Activated CD8-positive, alpha-beta T cell treated with anti-CD3 and anti-CD28 coated beads, Interleukin-2, amount 10 ng/mL, durations not matched to agents 7 days and 5 days (primary cell): ENCODE measurements around the gene IL12A. TPM values are rescaled to one million over a fixed set of nuclear protein-coding genes. Genes with fewer than 3 reads are reported as not detected.

Experiments
- ATAC-seq: fragments of 150-1000 bp; cut with Tn5 transposase; one replicate; pipeline ENCODE4 v1.10.0; 2021; ENCODE audit warnings: moderate library complexity
- CTCF ChIA-PET: fragments of 350-600 bp; sonication (Branson Sonifier 250); formaldehyde crosslinking; loops from one replicate; lab custom pipeline; 2021; ENCODE audit warnings: antibody characterized with exemption; lab: Charles Lee
- POLR2A ChIA-PET: fragments of 350-600 bp; sonication (Branson Sonifier 250); formaldehyde crosslinking; loops from one replicate; lab custom pipeline; 2021; ENCODE audit warnings: antibody characterized with exemption; lab: Charles Lee
- DNase-seq: peaks from one replicate; pipeline ENCODE4 v3.0.0-alpha.2; 2020
- H3K27ac Mint-ChIP-seq: one replicate; pipeline ENCODE4 v1.8.0; 2021; ENCODE audit warnings: mild to moderate bottlenecking, mixed read lengths
- H3K27me3 Mint-ChIP-seq: one replicate; pipeline ENCODE4 v1.8.0; 2021; ENCODE audit warnings: low read depth, mixed read lengths
- H3K36me3 Mint-ChIP-seq: one replicate; pipeline ENCODE4 v1.8.0; 2021; ENCODE audit warnings: low read depth, mixed read lengths
- H3K4me1 Mint-ChIP-seq: one replicate; pipeline ENCODE4 v1.8.0; 2021; ENCODE audit warnings: low read depth, mixed read lengths
- H3K4me3 Mint-ChIP-seq: one replicate; pipeline ENCODE4 v1.8.0; 2021; ENCODE audit warnings: mild to moderate bottlenecking, mixed read lengths
- H3K9me3 Mint-ChIP-seq: one replicate; pipeline ENCODE4 v1.8.0; 2022; ENCODE audit warnings: mixed read lengths; ENCODE audit not compliant: insufficient read depth
- total RNA-seq, 2 experiments: library from RNA; stranded (reverse); gene quantifications; one replicate each; pipeline ENCODE4 v1.2.3, GENCODE V29; 2021

IL12A gene
- total RNA-seq, 2 experiments from 2014 or later = not detected

DNA sequence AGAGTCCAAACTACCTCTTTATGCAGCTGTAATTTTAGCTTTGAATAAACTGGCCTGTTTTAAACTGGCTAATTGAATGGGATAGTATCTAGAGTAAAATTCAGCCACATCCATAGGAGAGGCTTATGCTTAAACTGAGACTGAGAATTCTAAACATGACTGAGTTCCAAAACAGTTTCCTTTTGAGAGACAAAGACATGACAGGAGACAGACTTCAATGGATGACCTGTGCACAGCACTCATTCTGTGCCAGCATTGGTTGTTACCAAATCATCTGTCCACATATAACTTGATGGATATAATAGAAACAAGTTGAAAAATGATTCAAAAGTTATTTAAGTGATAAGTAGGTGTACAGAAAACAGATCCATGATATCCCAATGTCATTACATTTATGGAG lies 20.9 kb downstream of the IL12A start:
- H3K27me3 Mint-ChIP-seq = no peaks in the 10 kb centered on the region
- no peak for DNase-seq
- peaks cover 8% of the 10 kb centered on the region for H3K4me1 Mint-ChIP-seq
- ChIA-PET POLR2A (interaction anchor here (0.5 kb wide), 1 partner anchor 472 kb away, joined by 3 read pairs; no protein-coding TSS in a partner anchor), CTCF (interaction anchor here (0.8 kb wide), 1 partner anchor 21 kb away, joined by 4 read pairs; the partner anchor contains the start of gene IL12A)
- H3K27ac Mint-ChIP-seq = no peak overlapping the region
- H3K36me3 Mint-ChIP-seq = no peaks in the 10 kb centered on the region
- H3K9me3 Mint-ChIP-seq = no peaks in the 10 kb centered on the region
- ATAC-seq = no peak
- no peak overlapping the region for H3K4me3 Mint-ChIP-seq

DNA sequence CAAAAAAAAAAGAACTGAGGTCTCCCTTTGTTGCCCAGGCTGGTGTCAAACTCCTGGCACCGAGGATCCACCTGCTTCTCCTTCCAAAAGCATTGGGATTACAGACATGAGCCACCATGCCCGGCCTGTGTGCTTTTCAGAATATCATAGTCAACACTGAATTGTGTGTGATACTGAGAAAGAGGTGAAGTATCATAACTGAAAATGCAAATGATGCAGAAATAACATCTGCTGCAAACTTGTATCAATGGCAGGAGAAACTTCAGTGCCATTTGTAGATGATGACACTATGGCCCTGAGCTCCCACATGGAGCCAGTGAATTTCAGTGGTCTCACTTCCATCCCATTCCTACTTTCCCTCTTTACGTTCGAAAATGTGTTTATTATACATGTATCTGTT lies 21.9 kb downstream of the IL12A start:
- DNase-seq = no peak
- H3K27ac Mint-ChIP-seq = no peak overlapping the region
- H3K4me3 Mint-ChIP-seq = no peak overlapping the region
- H3K9me3 Mint-ChIP-seq = no peaks in the 10 kb centered on the region
- no peak for ATAC-seq
- ChIA-PET POLR2A (no interaction called here), CTCF (interaction anchor here (2.0 kb wide), 1 partner anchor 22 kb away, joined by 13 read pairs; the partner anchor contains the start of gene IL12A)
- H3K4me1 Mint-ChIP-seq = peaks cover 8% of the 10 kb centered on the region
- no peaks in the 10 kb centered on the region for H3K36me3 Mint-ChIP-seq
- H3K27me3 Mint-ChIP-seq = no peaks in the 10 kb centered on the region

DNA sequence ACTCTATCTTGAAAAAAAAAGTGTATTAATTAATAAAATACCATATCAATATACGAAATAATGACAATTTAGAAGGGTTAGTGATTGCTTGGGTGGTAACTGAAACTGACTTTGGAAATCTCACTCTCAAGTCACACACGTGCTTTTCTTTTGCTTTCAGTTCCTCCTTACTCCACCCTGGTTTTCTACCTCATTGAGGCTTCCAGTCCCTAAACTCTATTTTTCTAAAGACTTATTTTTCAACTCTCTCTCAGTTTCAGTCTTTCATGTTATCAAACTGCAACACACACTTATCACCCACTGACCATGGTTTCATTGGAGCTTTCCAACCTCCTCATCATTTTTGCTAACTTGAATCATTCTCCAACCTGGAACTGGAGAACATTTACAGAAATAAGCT lies 23.5 kb downstream of the IL12A start:
- ChIA-PET POLR2A (no interaction called here), CTCF (interaction anchor here (0.9 to 2.2 kb wide), 6 partner anchors 8 to 275 kb away, joined by 3 to 13 read pairs (median 3); partner anchors contain the start of gene IL12A)
- DNase-seq (no peak), ATAC-seq (no peak)
- Mint-ChIP-seq H3K27me3 (no peaks in the 10 kb centered on the region), H3K4me3 (no peak overlapping the region), H3K9me3 (no peaks in the 10 kb centered on the region), H3K4me1 (peaks cover 8% of the 10 kb centered on the region), H3K36me3 (no peaks in the 10 kb centered on the region), H3K27ac (no peak overlapping the region)

DNA sequence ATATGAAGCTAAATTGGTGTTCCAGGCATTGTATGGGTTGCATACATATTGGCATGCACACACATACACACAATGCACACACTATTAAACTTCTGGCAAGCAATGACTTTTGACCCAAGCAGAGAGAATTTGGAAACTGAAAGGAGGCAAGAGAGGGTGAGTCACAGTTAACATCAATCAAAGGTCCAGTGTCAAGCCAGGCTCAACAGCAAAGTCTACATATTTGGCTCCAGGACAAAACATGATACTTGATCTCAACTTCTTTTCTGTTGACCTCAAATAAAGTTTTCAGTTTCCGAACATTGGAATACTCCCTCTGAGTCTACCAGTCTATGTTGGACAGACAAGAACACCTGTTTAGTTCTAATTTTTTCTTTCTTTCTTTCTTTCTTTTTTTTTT lies 28.3 kb downstream of the IL12A start:
- H3K4me1 Mint-ChIP-seq = peaks cover 8% of the 10 kb centered on the region
- no peaks in the 10 kb centered on the region for H3K36me3 Mint-ChIP-seq
- H3K9me3 Mint-ChIP-seq = no peaks in the 10 kb centered on the region
- H3K27ac Mint-ChIP-seq = no peak overlapping the region
- peaks cover 6% of the 10 kb centered on the region for H3K27me3 Mint-ChIP-seq
- no peak for DNase-seq
- POLR2A ChIA-PET = no interaction called here
- no peak for ATAC-seq
- CTCF ChIA-PET = interaction anchor here (1.7 kb wide), 1 partner anchor 8 kb away, joined by 4 read pairs; no protein-coding TSS in a partner anchor
- no peak overlapping the region for H3K4me3 Mint-ChIP-seq

DNA sequence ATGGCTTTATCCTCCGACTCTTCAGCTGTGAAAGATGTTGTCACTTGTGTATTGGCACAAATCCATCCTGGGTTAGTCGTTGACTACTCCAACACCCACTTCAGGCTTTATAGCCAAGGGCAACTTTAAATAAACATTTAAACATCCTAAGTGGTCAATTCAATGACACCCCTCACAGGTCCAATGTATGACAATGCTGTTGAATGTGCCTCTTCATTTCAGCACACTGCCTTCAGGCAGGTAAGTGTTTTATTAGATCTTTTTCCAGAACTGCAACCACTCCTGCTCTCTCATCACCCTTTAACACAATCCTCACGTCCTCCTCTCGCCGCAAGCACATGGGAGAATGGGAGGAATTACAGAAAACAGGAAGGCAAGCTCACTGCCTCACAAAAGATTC lies 30.3 kb downstream of the IL12A start:
- H3K27ac Mint-ChIP-seq = no peak overlapping the region
- peaks cover 13% of the 10 kb centered on the region for H3K27me3 Mint-ChIP-seq
- no peaks in the 10 kb centered on the region for H3K9me3 Mint-ChIP-seq
- ATAC-seq (no peak), DNase-seq (no peak)
- ChIA-PET POLR2A (no interaction called here), CTCF (no interaction called here)
- no peaks in the 10 kb centered on the region for H3K36me3 Mint-ChIP-seq
- no peaks in the 10 kb centered on the region for H3K4me1 Mint-ChIP-seq
- H3K4me3 Mint-ChIP-seq = no peak overlapping the region

DNA sequence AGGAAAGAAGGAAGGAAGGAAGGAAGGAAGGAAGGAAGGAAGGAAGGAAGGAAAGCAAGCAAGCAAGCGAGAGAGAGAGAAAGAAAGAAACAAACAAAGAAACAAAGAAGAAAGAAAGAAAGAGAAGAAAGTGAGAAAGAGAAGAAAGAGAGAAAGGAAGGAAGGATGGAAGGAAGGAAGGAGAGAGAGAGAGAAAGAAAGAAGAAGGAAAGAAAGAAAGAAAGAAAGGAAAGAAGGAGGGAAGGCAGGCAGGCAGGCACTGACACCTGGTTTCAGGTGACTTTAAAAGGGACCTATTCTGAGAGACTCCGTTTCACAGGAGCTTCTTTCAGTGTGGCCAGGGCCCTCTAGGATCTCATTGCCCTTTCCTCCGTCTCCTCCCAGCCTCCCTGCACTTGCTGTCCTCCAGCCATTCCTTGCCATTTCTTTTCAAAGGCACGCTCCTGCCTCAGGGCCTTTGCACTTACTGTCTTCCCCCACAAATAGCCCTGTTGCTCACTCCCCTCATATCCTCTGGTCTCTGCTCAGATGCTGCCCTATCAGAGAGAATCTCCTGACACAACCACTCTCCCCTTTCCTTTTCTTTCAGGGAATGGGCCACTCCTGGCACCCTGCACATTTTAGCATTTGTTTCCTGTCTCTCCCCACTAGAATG lies 31.5 kb downstream of the IL12A start:
- Mint-ChIP-seq H3K4me1 (no peaks in the 10 kb centered on the region), H3K9me3 (no peaks in the 10 kb centered on the region), H3K36me3 (no peaks in the 10 kb centered on the region), H3K27me3 (peaks cover 13% of the 10 kb centered on the region), H3K4me3 (no peak overlapping the region), H3K27ac (no peak overlapping the region)
- DNase-seq (no peak), ATAC-seq (no peak)
- CTCF ChIA-PET = interaction anchor here (1.2 kb wide), 1 partner anchor 135 kb away, joined by 3 read pairs; no protein-coding TSS in a partner anchor
- POLR2A ChIA-PET = no interaction called here

DNA sequence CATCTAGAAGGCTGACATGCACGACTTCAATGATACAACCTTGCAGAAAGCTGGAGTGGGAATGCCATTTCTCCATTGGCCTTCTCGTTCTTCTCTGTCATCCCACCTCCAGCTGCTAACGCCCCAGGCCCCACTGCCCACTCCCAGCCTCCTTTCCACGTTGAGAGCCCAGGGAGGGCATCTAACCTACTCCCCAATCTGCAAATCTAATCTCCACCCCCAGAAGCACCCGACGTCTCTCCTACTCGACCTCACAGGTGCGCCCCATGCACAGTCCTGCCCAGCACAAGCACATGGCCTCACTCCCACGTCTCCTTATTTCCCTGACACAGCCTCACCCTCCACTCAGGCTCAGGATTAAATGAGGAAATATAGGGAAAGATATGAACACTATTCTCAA lies 33.4 kb downstream of the IL12A start:
- CTCF ChIA-PET = interaction anchor here (1.0 kb wide), 1 partner anchor 9 kb away, joined by 3 read pairs; no protein-coding TSS in a partner anchor
- Mint-ChIP-seq H3K4me3 (no peak overlapping the region), H3K9me3 (no peaks in the 10 kb centered on the region), H3K27me3 (peaks cover 13% of the 10 kb centered on the region), H3K27ac (no peak overlapping the region), H3K4me1 (peaks cover 4% of the 10 kb centered on the region), H3K36me3 (no peaks in the 10 kb centered on the region)
- DNase-seq = no peak
- POLR2A ChIA-PET = no interaction called here
- no peak for ATAC-seq

DNA sequence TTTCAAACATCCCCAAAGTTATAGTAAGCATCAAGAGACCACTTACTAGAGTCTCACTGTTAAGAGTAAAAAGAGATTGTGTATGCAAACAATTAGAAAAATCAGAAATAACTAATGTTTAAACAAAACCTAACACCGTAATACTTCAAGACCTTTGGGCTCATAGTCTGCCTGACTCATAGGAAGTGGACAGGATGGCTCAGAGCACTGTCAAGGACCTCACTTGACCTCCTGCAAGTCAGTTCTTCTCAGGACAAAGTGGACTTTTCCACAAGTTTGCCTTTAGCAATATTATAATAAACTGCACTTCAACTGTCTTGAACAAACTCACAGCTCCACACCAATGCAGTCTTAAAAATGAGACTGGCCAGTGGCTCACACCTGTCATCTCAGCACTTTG lies 34.8 kb downstream of the IL12A start:
- Mint-ChIP-seq H3K27ac (no peak overlapping the region), H3K36me3 (no peaks in the 10 kb centered on the region), H3K4me3 (no peak overlapping the region), H3K4me1 (peaks cover 14% of the 10 kb centered on the region), H3K9me3 (no peaks in the 10 kb centered on the region), H3K27me3 (peaks cover 13% of the 10 kb centered on the region)
- ATAC-seq = no peak
- no peak for DNase-seq
- ChIA-PET CTCF (no interaction called here), POLR2A (no interaction called here)

DNA sequence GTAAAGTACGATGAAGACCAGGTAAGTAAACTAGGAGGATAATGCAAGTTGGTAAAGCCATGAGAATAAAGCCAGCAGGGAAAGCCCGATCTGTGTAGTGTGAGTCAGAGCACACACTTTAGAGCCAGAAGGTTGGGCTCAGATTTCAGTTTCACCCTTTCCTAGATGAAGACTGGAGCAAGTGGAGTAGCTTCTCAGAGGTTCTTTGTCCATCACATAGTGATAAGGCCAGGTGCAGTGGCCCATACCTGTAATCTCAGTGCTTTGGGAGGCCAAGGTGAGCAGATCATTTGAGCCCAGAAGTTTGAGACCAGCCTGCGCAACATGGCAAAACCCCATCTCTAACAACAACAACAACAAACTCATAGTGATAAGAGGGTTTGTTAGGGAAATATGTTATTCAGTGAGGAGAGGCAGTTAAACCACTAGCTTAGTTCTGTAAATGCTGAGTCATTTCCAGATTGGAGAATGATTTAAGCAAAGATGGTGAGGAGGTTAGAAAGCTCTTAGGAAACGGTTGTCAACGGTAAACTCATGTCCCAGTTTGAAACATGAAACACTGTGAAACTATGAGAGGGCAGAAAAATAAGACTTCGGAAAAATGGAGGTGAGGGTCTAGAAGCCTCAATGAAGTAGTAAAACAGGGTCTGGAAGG lies 39.0 kb downstream of the IL12A start:
- no peak overlapping the region for H3K4me3 Mint-ChIP-seq
- POLR2A ChIA-PET = interaction anchor here (0.9 kb wide), 1 partner anchor 12 kb away, joined by 5 read pairs; no protein-coding TSS in a partner anchor

DNA sequence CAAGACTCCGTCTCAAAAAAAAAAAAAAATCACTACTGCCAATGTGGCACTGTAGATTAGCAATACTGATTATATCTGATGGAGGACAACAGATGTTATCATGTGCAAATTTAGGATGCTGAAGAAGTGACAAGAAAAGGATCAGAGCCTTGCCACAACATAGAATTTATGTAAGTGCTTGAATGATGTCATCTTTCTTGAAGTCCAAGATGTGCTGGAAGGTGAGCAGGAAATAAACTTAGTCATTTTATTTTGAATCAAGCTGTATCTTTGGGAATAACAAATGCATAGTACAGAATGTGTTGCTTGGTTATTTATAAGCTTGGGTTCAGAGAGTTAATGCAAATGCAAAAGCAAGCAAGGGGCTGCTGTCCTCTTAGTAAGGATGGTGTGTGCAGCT lies 47.1 kb downstream of the IL12A start:
- peaks cover 4% of the 10 kb centered on the region for H3K4me1 Mint-ChIP-seq
- H3K9me3 Mint-ChIP-seq = no peaks in the 10 kb centered on the region
- no peak overlapping the region for H3K4me3 Mint-ChIP-seq
- ChIA-PET CTCF (no interaction called here), POLR2A (no interaction called here)
- ATAC-seq = no peak
- H3K27me3 Mint-ChIP-seq = peaks cover 29% of the 10 kb centered on the region
- no peaks in the 10 kb centered on the region for H3K36me3 Mint-ChIP-seq
- no peak for DNase-seq
- H3K27ac Mint-ChIP-seq = no peak overlapping the region

More for the DNA sequence above, 39.0 kb downstream of the IL12A start:
- Mint-ChIP-seq H3K4me1 (peaks cover 14% of the 10 kb centered on the region), H3K27ac (peak overlapping the region; percentile 16), H3K36me3 (no peaks in the 10 kb centered on the region), H3K9me3 (no peaks in the 10 kb centered on the region), H3K27me3 (peaks cover 3% of the 10 kb centered on the region)
- CTCF ChIA-PET = interaction anchor here (1.1 to 1.9 kb wide), 5 partner anchors 12 to 39 kb away, joined by 3 to 9 read pairs (median 5); partner anchors contain the start of gene IL12A
- ATAC-seq (peak; percentile 62), DNase-seq (no peak)

DNA sequence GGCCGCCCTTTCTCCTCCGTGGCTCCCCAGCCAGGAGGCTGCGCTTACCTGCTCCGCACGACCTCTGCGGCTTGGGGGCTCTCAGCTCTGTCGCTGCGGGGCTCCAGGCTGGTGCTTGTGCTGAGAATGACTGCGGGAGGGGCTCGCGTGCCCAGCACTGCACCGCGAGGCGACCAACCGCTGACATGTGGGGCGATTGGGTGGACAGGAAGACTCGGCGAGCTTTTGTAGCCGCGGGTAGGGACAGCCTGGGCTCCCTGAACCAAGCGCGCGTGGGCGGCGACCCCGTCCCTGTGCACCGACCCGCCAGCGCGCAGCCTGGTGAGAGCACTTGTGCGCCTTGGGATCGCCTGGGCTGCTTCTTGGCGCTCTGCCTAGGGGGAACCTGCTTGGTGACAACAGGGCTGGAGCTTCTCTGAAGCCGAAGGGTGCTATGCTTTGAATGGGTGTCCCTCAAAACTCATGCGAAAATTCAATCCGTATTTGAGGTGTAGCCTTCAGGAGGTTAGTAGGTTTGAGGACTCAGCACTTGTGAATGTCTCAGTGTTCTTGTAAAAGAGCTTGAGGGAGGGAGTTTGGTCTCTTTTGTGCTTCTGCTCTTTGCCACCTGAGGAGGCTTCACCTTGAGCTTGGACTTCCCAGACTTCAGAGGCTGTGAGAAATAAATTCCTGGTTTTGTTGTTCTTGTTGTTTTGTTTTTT lies 50.4 kb downstream of the IL12A start:
- no peak overlapping the region for H3K27ac Mint-ChIP-seq
- ATAC-seq = peak; percentile 44
- no peaks in the 10 kb centered on the region for H3K36me3 Mint-ChIP-seq
- H3K27me3 Mint-ChIP-seq = peaks cover 38% of the 10 kb centered on the region
- H3K9me3 Mint-ChIP-seq = peaks cover 18% of the 10 kb centered on the region
- CTCF ChIA-PET = interaction anchor here (1.3 to 1.6 kb wide), 3 partner anchors 10 to 50 kb away, joined by 4 to 7 read pairs (median 5); partner anchors contain the start of gene IL12A
- H3K4me3 Mint-ChIP-seq = no peak overlapping the region
- POLR2A ChIA-PET = interaction anchor here (0.6 kb wide), 1 partner anchor 369 kb away, joined by 3 read pairs; no protein-coding TSS in a partner anchor
- H3K4me1 Mint-ChIP-seq = peaks cover 4% of the 10 kb centered on the region
- no peak for DNase-seq
